Kidney (tissue), 14 donors: ENCODE measurements around the gene DERL2. TPM values are rescaled to one million over a fixed set of nuclear protein-coding genes. Genes with fewer than 3 reads are reported as not detected.

Experiments
- DNase-seq, 5 donors: peaks; one replicate each; pipeline ENCODE4 v3.0.0-alpha.2; 2013 to 2020
- FAIRE-seq: peaks from 2 replicates; lab custom pipeline; 2012; peaks lifted over from hg19 to GRCh38; lab: Jason Lieb, UNC
- H3K27ac ChIP-seq, 2 donors: one replicate each; pipeline ENCODE4 v1.7.0; 2013; ENCODE audit warnings: low read depth in 2 of 2, low read length in 2 of 2, inconsistent platforms in 1 of 2
- H3K27me3 ChIP-seq: one replicate; pipeline ENCODE4 v1.7.1; 2013; ENCODE audit warnings: low read length, inconsistent platforms; ENCODE audit not compliant: control insufficient read depth, insufficient read depth
- H3K36me3 ChIP-seq, 3 donors: one replicate each; pipeline versions ENCODE4 v1.7.0 to v1.7.1; 2013; ENCODE audit warnings: low read length in 3 of 3, control low read depth in 1 of 3, inconsistent platforms in 1 of 3; ENCODE audit not compliant: insufficient read depth in 3 of 3, control insufficient read depth in 2 of 3
- H3K4me1 ChIP-seq, 3 donors: one replicate each; pipeline versions ENCODE4 v1.7.0 to v1.7.1; 2013; ENCODE audit warnings: low read length in 3 of 3, inconsistent platforms in 1 of 3, low read depth in 1 of 3; ENCODE audit not compliant: control insufficient read depth in 2 of 3, insufficient read depth in 2 of 3
- H3K4me3 ChIP-seq, 3 donors: one replicate each; pipeline versions ENCODE4 v1.7.0 to v1.8.1; 2013; ENCODE audit warnings: low read length in 3 of 3, control low read depth in 1 of 3, inconsistent platforms in 1 of 3
- H3K9ac ChIP-seq, 3 donors: one replicate each; pipeline versions ENCODE4 v1.7.0 to v1.7.1; 2013; ENCODE audit warnings: low read length in 3 of 3, control low read depth in 1 of 3, inconsistent platforms in 1 of 3
- H3K9me3 ChIP-seq, 3 donors: one replicate each; pipeline versions ENCODE4 v1.7.0 to v1.7.1; 2013; ENCODE audit warnings: low read length in 3 of 3, control low read depth in 1 of 3, inconsistent platforms in 1 of 3; ENCODE audit not compliant: control insufficient read depth in 2 of 3, insufficient read depth in 1 of 3
- intact Hi-C: fragments of 100-400 bp; cut with DNase I; formaldehyde crosslinking; loops from one replicate; pipeline ENCODE4 v1.11.1; 2022
- polyA plus RNA-seq: library from polyadenylated mRNA; stranded (reverse); fragments of 350-450 nt; fragmentation: Illumina TruSeq; extraction: RNeasy Lipid Tissue Mini Kit (QIAGEN cat#74804); gene quantifications from one replicate; pipeline ENCODE4 v1.2.3, GENCODE V29; 2014; ENCODE audit warnings: low read depth, low replicate concordance; ENCODE audit not compliant: insufficient read depth
- total RNA-seq: library from RNA; stranded (reverse); fragmentation: NEBNext Ultra II Directional; extraction: Animal tissue kit (Norgen Biotek cat#: 25700); gene quantifications from one replicate; pipeline ENCODE4 v1.2.1, GENCODE V29; 2021
- TF ChIP-seq, protein P1 (sequence below): IDR thresholded peaks from 3 replicates; pipeline ENCODE4 v1.5.1; 2012; ENCODE audit warnings: mild to moderate bottlenecking, moderate library complexity, borderline replicate concordance; ENCODE audit not compliant: insufficient read depth; ENCODE audit errors: extremely low read depth
- donor health status: control.
- donor health status: control.
- donor health status: control.
- donor health status: control.
- donor health status: control.
- donor health status: DM: yes; HTN: yes; CAD: no.
- donor health status: Normal renal cell carcinoma (clear cell type).

The DERL2 gene
- total and polyA plus RNA-seq, 2 donors from 2014 or later = 71.5 to 96.0 TPM

DNA sequence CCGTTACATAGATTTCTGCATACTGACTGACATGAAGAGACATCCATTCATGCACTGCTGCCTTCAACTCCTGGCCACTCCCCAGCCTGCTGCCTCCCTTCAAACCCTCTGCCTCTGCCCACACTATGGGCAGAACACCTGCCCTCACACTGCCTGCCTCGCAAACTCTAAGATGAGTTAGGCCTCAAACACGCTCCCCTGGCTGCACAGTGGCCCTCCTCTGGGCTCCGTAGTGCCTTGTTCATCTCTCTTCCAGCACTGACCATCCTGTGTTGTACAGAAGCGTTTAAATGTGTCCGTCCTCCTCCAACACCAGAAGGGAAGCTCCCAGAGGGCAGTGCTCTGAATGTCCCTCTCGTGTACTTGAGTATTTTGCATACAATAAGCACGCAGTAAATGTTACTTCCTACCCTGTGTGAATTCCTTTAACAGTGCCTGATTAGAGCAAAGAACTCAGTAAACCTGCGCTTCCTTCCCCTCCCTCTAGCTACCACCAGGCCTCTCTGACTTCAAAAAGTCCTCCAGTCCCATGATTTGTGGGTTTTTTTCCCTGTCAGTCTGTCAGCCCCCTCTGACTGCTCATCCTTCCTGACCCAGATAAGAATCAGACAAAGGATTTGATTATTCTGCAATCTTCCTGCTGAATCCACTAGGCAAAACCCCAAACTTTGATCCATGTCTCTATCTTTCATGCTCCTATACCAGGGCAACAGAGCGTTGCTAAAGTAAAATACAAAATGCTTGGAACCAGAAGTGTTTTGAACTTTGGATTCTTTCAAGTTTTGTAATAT is 21.1 kb downstream of the DERL2 start:
- intact Hi-C loops = no loop called here
- TF ChIP-seq, protein P1, sequence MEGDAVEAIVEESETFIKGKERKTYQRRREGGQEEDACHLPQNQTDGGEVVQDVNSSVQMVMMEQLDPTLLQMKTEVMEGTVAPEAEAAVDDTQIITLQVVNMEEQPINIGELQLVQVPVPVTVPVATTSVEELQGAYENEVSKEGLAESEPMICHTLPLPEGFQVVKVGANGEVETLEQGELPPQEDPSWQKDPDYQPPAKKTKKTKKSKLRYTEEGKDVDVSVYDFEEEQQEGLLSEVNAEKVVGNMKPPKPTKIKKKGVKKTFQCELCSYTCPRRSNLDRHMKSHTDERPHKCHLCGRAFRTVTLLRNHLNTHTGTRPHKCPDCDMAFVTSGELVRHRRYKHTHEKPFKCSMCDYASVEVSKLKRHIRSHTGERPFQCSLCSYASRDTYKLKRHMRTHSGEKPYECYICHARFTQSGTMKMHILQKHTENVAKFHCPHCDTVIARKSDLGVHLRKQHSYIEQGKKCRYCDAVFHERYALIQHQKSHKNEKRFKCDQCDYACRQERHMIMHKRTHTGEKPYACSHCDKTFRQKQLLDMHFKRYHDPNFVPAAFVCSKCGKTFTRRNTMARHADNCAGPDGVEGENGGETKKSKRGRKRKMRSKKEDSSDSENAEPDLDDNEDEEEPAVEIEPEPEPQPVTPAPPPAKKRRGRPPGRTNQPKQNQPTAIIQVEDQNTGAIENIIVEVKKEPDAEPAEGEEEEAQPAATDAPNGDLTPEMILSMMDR = no peak
- H3K4me3 ChIP-seq = no peak overlapping the region
- no peak overlapping the region for H3K27ac ChIP-seq
- peaks cover 0 to 6% (median 4%) of the 10 kb centered on the region in 3 donors for H3K36me3 ChIP-seq
- FAIRE-seq = no peak
- no peak overlapping the region for H3K9ac ChIP-seq
- no peaks in the 10 kb centered on the region for H3K27me3 ChIP-seq
- DNase-seq = no peak
- H3K4me1 ChIP-seq = peaks cover 0 to 8% (median 0%) of the 10 kb centered on the region in 3 donors
- no peaks in the 10 kb centered on the region for H3K9me3 ChIP-seq

GRCh38 chr17:5446786-5447185 is 39.2 kb downstream of the DERL2 start:
- intact Hi-C loops = no loop called here
- H3K4me1 ChIP-seq = no peaks in the 10 kb centered on the region
- TF ChIP-seq, protein P1 = no peak
- H3K4me3 ChIP-seq = no peak overlapping the region
- H3K27ac ChIP-seq = no peak overlapping the region
- no peak overlapping the region for H3K9ac ChIP-seq
- DNase-seq (no peak), FAIRE-seq (no peak)
- H3K36me3 ChIP-seq = peaks cover 3 to 26% (median 20%) of the 10 kb centered on the region in 3 donors
- H3K27me3 ChIP-seq = no peaks in the 10 kb centered on the region
- no peaks in the 10 kb centered on the region for H3K9me3 ChIP-seq

GRCh38 chr17:5444209-5444608 is 41.8 kb downstream of the DERL2 start:
- no peak overlapping the region for H3K9ac ChIP-seq
- intact Hi-C loops = no loop called here
- H3K27me3 ChIP-seq = no peaks in the 10 kb centered on the region
- no peak overlapping the region for H3K4me3 ChIP-seq
- FAIRE-seq (no peak), DNase-seq (no peak)
- peaks cover 0 to 5% (median 5%) of the 10 kb centered on the region in 3 donors for H3K4me1 ChIP-seq
- TF ChIP-seq, protein P1 = no peak
- H3K36me3 ChIP-seq = peaks cover 0 to 18% (median 16%) of the 10 kb centered on the region in 3 donors
- H3K9me3 ChIP-seq = no peaks in the 10 kb centered on the region
- no peak overlapping the region for H3K27ac ChIP-seq
